Keratinocyte (primary cell): ENCODE measurements around the gene ING4. TPM values are rescaled to one million over a fixed set of nuclear protein-coding genes. Genes with fewer than 3 reads are reported as not detected.

ENCODE experiments used
- DNase-seq: peaks from one replicate; pipeline ENCODE4 v3.0.0-alpha.2; 2011; ENCODE audit warnings: low read depth, missing footprints, low spot score
- FAIRE-seq: peaks from 2 replicates; lab custom pipeline; 2011; peaks lifted over from hg19 to GRCh38; lab: Jason Lieb, UNC
- H2AFZ ChIP-seq: 2 replicates; pipeline ENCODE4 v1.6.0; 2012; ENCODE audit warnings: low read length, control low read depth, inconsistent platforms; ENCODE audit not compliant: control insufficient read depth
- H3K27ac ChIP-seq: 2 replicates; pipeline ENCODE4 v1.5.1; 2011; ENCODE audit warnings: low read length; ENCODE audit not compliant: control insufficient read depth, insufficient read depth
- H3K27me3 ChIP-seq: 3 replicates; pipeline ENCODE4 v1.6.0; 2011; ENCODE audit warnings: low read length; ENCODE audit not compliant: control insufficient read depth, insufficient read depth; ENCODE audit errors: extremely low read depth
- H3K36me3 ChIP-seq, 2 experiments: 2 replicates in 1 of 2; 3 replicates in 1 of 2; pipeline ENCODE4 v1.5.1; 2011; ENCODE audit warnings: low read length in 2 of 2, mild to moderate bottlenecking in 1 of 2; ENCODE audit not compliant: control insufficient read depth in 2 of 2, insufficient read depth in 2 of 2; ENCODE audit errors: extremely low read depth in 1 of 2
- H3K4me1 ChIP-seq: 3 replicates; pipeline ENCODE4 v1.5.1; 2011; ENCODE audit warnings: low read length; ENCODE audit not compliant: control insufficient read depth, insufficient read depth; ENCODE audit errors: extremely low read depth
- H3K4me2 ChIP-seq: 3 replicates; pipeline ENCODE4 v1.6.0; 2011; ENCODE audit warnings: low read depth, low read length; ENCODE audit not compliant: control insufficient read depth, insufficient read depth; ENCODE audit errors: extremely low read depth
- H3K4me3 ChIP-seq, 3 experiments: fragments of 200-600 bp in 1 of 3; sonication (generic) in 1 of 3; 2 replicates in 2 of 3; 3 replicates in 1 of 3; pipeline ENCODE4 v1.5.1; 2011 to 2016; ENCODE audit warnings: low read length in 3 of 3, mild to moderate bottlenecking in 3 of 3, control low read depth in 2 of 3, inconsistent platforms in 1 of 3, low read depth in 1 of 3, mixed read lengths in 1 of 3, mixed run types in 1 of 3, moderate library complexity in 1 of 3; ENCODE audit not compliant: control insufficient read depth in 2 of 3, insufficient read depth in 2 of 3; ENCODE audit errors: extremely low read depth in 1 of 3
- H3K79me2 ChIP-seq: 2 replicates; pipeline ENCODE4 v1.6.0; 2012; ENCODE audit warnings: low read length; ENCODE audit not compliant: control insufficient read depth, insufficient read depth
- H3K9ac ChIP-seq: 3 replicates; pipeline ENCODE4 v1.6.0; 2011; ENCODE audit warnings: low read length; ENCODE audit not compliant: control insufficient read depth, insufficient read depth; ENCODE audit errors: extremely low read depth
- H3K9me1 ChIP-seq: 3 replicates; pipeline ENCODE4 v1.6.0; 2011; ENCODE audit warnings: low read length; ENCODE audit not compliant: control insufficient read depth, insufficient read depth; ENCODE audit errors: extremely low read depth
- H3K9me3 ChIP-seq: 2 replicates; pipeline ENCODE4 v1.5.1; 2012; ENCODE audit warnings: low read depth, low read length; ENCODE audit not compliant: control insufficient read depth
- H4K20me1 ChIP-seq: 3 replicates; pipeline ENCODE4 v1.6.0; 2011; ENCODE audit warnings: low read length; ENCODE audit not compliant: control insufficient read depth, insufficient read depth; ENCODE audit errors: extremely low read depth
- CTCF ChIP-seq, 3 experiments: IDR thresholded peaks in 1 of 3; conservative IDR thresholded peaks in 1 of 3; optimal IDR thresholded peaks in 1 of 3; 2 replicates in 2 of 3; 3 replicates in 1 of 3; pipeline versions ENCODE3 to v1.5.1; 2011; ENCODE audit warnings: low read length in 3 of 3, mild to moderate bottlenecking in 3 of 3, moderate library complexity in 2 of 3, control low read depth in 1 of 3, inconsistent platforms in 1 of 3; ENCODE audit not compliant: insufficient read depth in 2 of 3; ENCODE audit errors: extremely low read depth in 1 of 3
- EZH2 ChIP-seq: IDR thresholded peaks from one replicate; pipeline ENCODE4 v1.6.1; 2012; ENCODE audit warnings: inconsistent platforms, mild to moderate bottlenecking, low read length, moderate library complexity
- dilution Hi-C: fragments of 300-500 bp; cut with MboI; formaldehyde crosslinking; loops from one replicate; pipeline ENCODE4 v1.7.0; 2020; ENCODE audit warnings: low sequenced_read_pairs; ENCODE audit not compliant: extremely low pct_ligation_motif_present
- polyA plus RNA-seq, 5 experiments: library from polyadenylated mRNA; depleted of rRNA in 3 of 5; stranded (reverse) in 3 of 5; stranded (forward) in 1 of 5; unstranded in 1 of 5; fragments of >200 nt; gene quantifications; 1 replicate in 1 of 5; 2 replicates in 3 of 5; 3 replicates in 1 of 5; pipeline versions ENCODE4 v1.2.1 to v1.2.3, GENCODE V29; 2011 to 2012; ENCODE audit warnings: missing spikeins in 2 of 5, low read depth in 1 of 5, low replicate concordance in 1 of 5

The ING4 gene
- polyA plus RNA-seq, 1 donor (not counting 4 experiments of a cell fraction or from before 2014, with no cell fraction given): 30.4 TPM

- Histone ChIP-seq H3K9ac (no peak overlapping the region), H3K4me1 (peaks cover 5% of the 10 kb centered on the region), H3K79me2 (peaks cover under 1% of the 10 kb centered on the region), H3K36me3 (no peaks in the 10 kb centered on the region), H2AFZ (no peak overlapping the region), H3K27ac (no peak overlapping the region), H3K4me2 (no peak overlapping the region), H3K27me3 (peaks cover 27% of the 10 kb centered on the region), H4K20me1 (no peaks in the 10 kb centered on the region), H3K9me3 (no peaks in the 10 kb centered on the region), H3K4me3 (no peak overlapping the region), H3K9me1 (no peaks in the 10 kb centered on the region)
- DNase-seq (no peak), FAIRE-seq (no peak)
- TF ChIP-seq EZH2 (no peak), CTCF (optimal IDR thresholded peaks at IDR 0.05 in 1 of 3, IDR thresholded peaks at IDR 0.05 in 1 of 3, conservative IDR thresholded peaks at IDR 0.05 in 1 of 3; ENCODE audit: extremely low read depth in 1 of 3, insufficient read depth in 2 of 3, low read length in 3 of 3) (no peak)
- dilution Hi-C loops: no loop called here
Measured at GRCh38 chr12:6695313-6696045, 32.6 kb upstream of the ING4 start.

GRCh38 chr12:6694701-6695100, 31.8 kb upstream of the ING4 start:
- H3K27me3 ChIP-seq: peaks cover 19% of the 10 kb centered on the region
- no peak overlapping the region for H3K4me3 ChIP-seq
- no peaks in the 10 kb centered on the region for H3K9me3 ChIP-seq
- dilution Hi-C loops: no loop called here
- H2AFZ ChIP-seq: no peak overlapping the region
- H3K79me2 ChIP-seq: peaks cover 9% of the 10 kb centered on the region
- no peaks in the 10 kb centered on the region for H4K20me1 ChIP-seq
- DNase-seq (no peak), FAIRE-seq (no peak)
- H3K27ac ChIP-seq: no peak overlapping the region
- no peaks in the 10 kb centered on the region for H3K36me3 ChIP-seq
- H3K4me1 ChIP-seq: peaks cover 11% of the 10 kb centered on the region
- no peak overlapping the region for H3K9ac ChIP-seq
- H3K4me2 ChIP-seq: no peak overlapping the region
- no peaks in the 10 kb centered on the region for H3K9me1 ChIP-seq
- no peak for TF ChIP-seq EZH2
- TF ChIP-seq CTCF (optimal IDR thresholded peaks at IDR 0.05 in 1 of 3, IDR thresholded peaks at IDR 0.05 in 1 of 3, conservative IDR thresholded peaks at IDR 0.05 in 1 of 3; ENCODE audit: extremely low read depth in 1 of 3, insufficient read depth in 2 of 3, low read length in 3 of 3): no peak
